Trophoblast cell (in vitro differentiated cells and primary cell): ENCODE measurements around the gene ARHGAP26.
A peak's percentile ranks its signal among the peaks of the same experiment; 100 is the strongest.

Experiments
- DNase-seq, 2 donors: peaks; one replicate each; pipeline ENCODE4 v3.0.0-alpha.2; 2016
- H2AFZ ChIP-seq: 2 replicates; pipeline ENCODE4 v1.6.1; 2013; ENCODE audit warnings: low read length, moderate library complexity, mild to moderate bottlenecking; ENCODE audit not compliant: insufficient read depth, poor library complexity
- H2AK5ac ChIP-seq: 2 replicates; pipeline ENCODE4 v1.6.1; 2013; ENCODE audit warnings: mild to moderate bottlenecking, low read length
- H2BK120ac ChIP-seq: 2 replicates; pipeline ENCODE4 v1.6.1; 2013; ENCODE audit warnings: low read length, mild to moderate bottlenecking, moderate library complexity; ENCODE audit not compliant: insufficient read depth, poor library complexity
- H2BK12ac ChIP-seq: 2 replicates; pipeline ENCODE4 v1.6.1; 2013; ENCODE audit warnings: mild to moderate bottlenecking, low read length, moderate library complexity
- H2BK5ac ChIP-seq: 2 replicates; pipeline ENCODE4 v1.6.1; 2013; ENCODE audit warnings: low read length, low read depth, moderate library complexity, mild to moderate bottlenecking; ENCODE audit not compliant: poor library complexity
- H3K14ac ChIP-seq: 2 replicates; pipeline ENCODE4 v1.6.1; 2013; ENCODE audit warnings: mild to moderate bottlenecking, low read length
- H3K18ac ChIP-seq: 2 replicates; pipeline ENCODE4 v1.6.1; 2013; ENCODE audit warnings: mild to moderate bottlenecking, low read length
- H3K23ac ChIP-seq: 2 replicates; pipeline ENCODE4 v1.6.1; 2013; ENCODE audit warnings: low read length
- H3K27ac ChIP-seq: 2 replicates; pipeline ENCODE4 v1.5.1; 2013; ENCODE audit warnings: low read depth, mild to moderate bottlenecking, inconsistent platforms, low read length, moderate library complexity
- H3K27me3 ChIP-seq: 2 replicates; pipeline ENCODE4 v1.6.1; 2013; ENCODE audit warnings: inconsistent platforms, mild to moderate bottlenecking, low read length, moderate library complexity; ENCODE audit not compliant: insufficient read depth
- H3K36me3 ChIP-seq, 2 experiments: 1 replicate in 1 of 2; 2 replicates in 1 of 2; pipeline ENCODE4 v1.6.1; 2013; ENCODE audit warnings: low read length in 2 of 2, mild to moderate bottlenecking in 2 of 2, moderate library complexity in 1 of 2; ENCODE audit not compliant: insufficient read depth in 2 of 2, control insufficient read depth in 1 of 2
- H3K4ac ChIP-seq: 2 replicates; pipeline ENCODE4 v1.6.1; 2013; ENCODE audit warnings: low read depth, mild to moderate bottlenecking, low read length, moderate library complexity
- H3K4me1 ChIP-seq, 2 experiments: 1 replicate in 1 of 2; 2 replicates in 1 of 2; pipeline ENCODE4 v1.6.1; 2013; ENCODE audit warnings: low read length in 2 of 2, mild to moderate bottlenecking in 2 of 2, moderate library complexity in 1 of 2; ENCODE audit not compliant: insufficient read depth in 2 of 2, control insufficient read depth in 1 of 2
- H3K4me2 ChIP-seq: 2 replicates; pipeline ENCODE4 v1.6.1; 2013; ENCODE audit warnings: inconsistent platforms, mild to moderate bottlenecking, low read length, moderate library complexity
- H3K4me3 ChIP-seq: 2 replicates; pipeline ENCODE4 v1.5.1; 2013; ENCODE audit warnings: mild to moderate bottlenecking, low read depth, low read length, inconsistent platforms
- H3K79me1 ChIP-seq: one replicate; pipeline ENCODE4 v1.6.1; 2013; ENCODE audit warnings: low read length
- H3K79me2 ChIP-seq: 2 replicates; pipeline ENCODE4 v1.6.1; 2013; ENCODE audit warnings: low read length, mild to moderate bottlenecking; ENCODE audit not compliant: control insufficient read depth, insufficient read depth, poor library complexity
- H3K9ac ChIP-seq: 2 replicates; pipeline ENCODE4 v1.6.1; 2013; ENCODE audit warnings: mild to moderate bottlenecking, low read length
- H3K9me3 ChIP-seq: 2 replicates; pipeline ENCODE4 v1.6.1; 2013; ENCODE audit warnings: low read depth, mild to moderate bottlenecking, control low read depth, inconsistent platforms, low read length; ENCODE audit not compliant: insufficient read depth
- H4K12ac ChIP-seq: 2 replicates; pipeline ENCODE4 v1.6.1; 2013; ENCODE audit warnings: low read depth, mild to moderate bottlenecking, low read length, moderate library complexity
- H4K8ac ChIP-seq: 2 replicates; pipeline ENCODE4 v1.6.1; 2013; ENCODE audit warnings: low read depth, mild to moderate bottlenecking, low read length, moderate library complexity
- H4K91ac ChIP-seq: one replicate; pipeline ENCODE4 v1.6.1; 2013; ENCODE audit warnings: low read depth, mild to moderate bottlenecking, low read length, moderate library complexity
- WGBS: extraction: QIAGEN DNeasy Blood & Tissue Kit; methylation state at CpG from one replicate; pipeline ENCODE4 v1.1.7; 2013; ENCODE audit warnings: missing lambda C conversion rate; ENCODE audit not compliant: insufficient read length, insufficient coverage; ENCODE audit errors: extremely low coverage; 5-methylcytosine and 5-hydroxymethylcytosine counted together

The ARHGAP26 gene

GRCh38 chr5:143152445-143152844 lies 382.3 kb downstream of the ARHGAP26 start:
- WGBS, result no CpG with 5 or more reads among the region's 2 CpGs
- Histone ChIP-seq H2BK120ac (no peak overlapping the region), H4K8ac (no peak overlapping the region), H3K23ac (no peak overlapping the region), H3K79me2 (no peaks in the 10 kb centered on the region), H3K79me1 (no peaks in the 10 kb centered on the region), H3K14ac (no peak overlapping the region), H3K9me3 (no peaks in the 10 kb centered on the region), H3K4me1 (peaks cover 3 to 7% of the 10 kb centered on the region in 2 experiments), H3K4me2 (no peak overlapping the region), H3K27ac (no peak overlapping the region), H2AFZ (no peak overlapping the region), H3K18ac (no peak overlapping the region), H2AK5ac (no peak overlapping the region), H4K91ac (no peak overlapping the region), H3K4me3 (no peak overlapping the region), H2BK5ac (no peak overlapping the region), H3K4ac (no peak overlapping the region), H3K36me3 (no peaks in the 10 kb centered on the region), H3K27me3 (no peaks in the 10 kb centered on the region), H3K9ac (no peak overlapping the region), H4K12ac (no peak overlapping the region), H2BK12ac (no peak overlapping the region)
- no peak for DNase-seq

GRCh38 chr5:143153332-143154119 lies 383.3 kb downstream of the ARHGAP26 start:
- no peak overlapping the region for H4K12ac ChIP-seq
- WGBS, result no CpG with 5 or more reads among the region's 7 CpGs
- no peaks in the 10 kb centered on the region for H3K79me1 ChIP-seq
- no peaks in the 10 kb centered on the region for H3K27me3 ChIP-seq
- H3K4me2 ChIP-seq, result no peak overlapping the region
- no peak overlapping the region for H3K23ac ChIP-seq
- no peak overlapping the region for H3K4me3 ChIP-seq
- no peaks in the 10 kb centered on the region for H3K79me2 ChIP-seq
- no peak overlapping the region for H2BK12ac ChIP-seq
- H4K91ac ChIP-seq, result no peak overlapping the region
- no peak overlapping the region for H4K8ac ChIP-seq
- peaks cover 3 to 7% of the 10 kb centered on the region in 2 experiments for H3K4me1 ChIP-seq
- no peaks in the 10 kb centered on the region for H3K9me3 ChIP-seq
- H2AFZ ChIP-seq, result no peak overlapping the region
- H3K14ac ChIP-seq, result no peak overlapping the region
- H3K4ac ChIP-seq, result no peak overlapping the region
- H2AK5ac ChIP-seq, result no peak overlapping the region
- no peaks in the 10 kb centered on the region for H3K36me3 ChIP-seq
- H2BK120ac ChIP-seq, result no peak overlapping the region
- DNase-seq, result no peak
- no peak overlapping the region for H2BK5ac ChIP-seq
- H3K27ac ChIP-seq, result no peak overlapping the region
- H3K9ac ChIP-seq, result no peak overlapping the region
- no peak overlapping the region for H3K18ac ChIP-seq

- WGBS, result no CpG with 5 or more reads among the region's 5 CpGs
- Histone ChIP-seq H3K79me1 (no peaks in the 10 kb centered on the region), H3K27me3 (no peaks in the 10 kb centered on the region), H2BK5ac (no peak overlapping the region), H3K79me2 (no peaks in the 10 kb centered on the region), H2BK12ac (no peak overlapping the region), H2BK120ac (no peak overlapping the region), H3K23ac (no peak overlapping the region), H3K4me1 (peaks cover 3 to 7% of the 10 kb centered on the region in 2 experiments), H3K18ac (no peak overlapping the region), H3K27ac (no peak overlapping the region), H3K14ac (no peak overlapping the region), H4K12ac (no peak overlapping the region), H4K8ac (no peak overlapping the region), H3K36me3 (no peaks in the 10 kb centered on the region), H3K4ac (no peak overlapping the region), H4K91ac (peak overlapping the region; percentile 32), H2AFZ (peak overlapping the region; percentile 68), H3K9me3 (no peaks in the 10 kb centered on the region), H3K4me2 (no peak overlapping the region), H3K9ac (no peak overlapping the region), H2AK5ac (no peak overlapping the region), H3K4me3 (no peak overlapping the region)
- DNase-seq, result no peak
Observed at GRCh38 chr5:143154510-143155370, 384.6 kb downstream of the ARHGAP26 start.

GRCh38 chr5:143155455-143155854 lies 385.3 kb downstream of the ARHGAP26 start:
- Histone ChIP-seq H3K79me1 (no peaks in the 10 kb centered on the region), H3K23ac (no peak overlapping the region), H3K18ac (no peak overlapping the region), H3K9ac (no peak overlapping the region), H3K27me3 (no peaks in the 10 kb centered on the region), H2BK5ac (no peak overlapping the region), H2AK5ac (no peak overlapping the region), H4K91ac (peak overlapping the region; percentile 2), H3K4me3 (no peak overlapping the region), H3K27ac (no peak overlapping the region), H2BK12ac (no peak overlapping the region), H2BK120ac (no peak overlapping the region), H4K12ac (no peak overlapping the region), H3K14ac (no peak overlapping the region), H3K4me2 (no peak overlapping the region), H3K36me3 (no peaks in the 10 kb centered on the region), H4K8ac (no peak overlapping the region), H2AFZ (no peak overlapping the region), H3K4ac (no peak overlapping the region), H3K9me3 (no peaks in the 10 kb centered on the region), H3K4me1 (peaks cover 3 to 7% of the 10 kb centered on the region in 2 experiments), H3K79me2 (no peaks in the 10 kb centered on the region)
- no peak for DNase-seq
- no CpG with 5 or more reads among the region's 3 CpGs for WGBS
